ENCODE data around the gene TMEM134. TPM values are rescaled to one million over a fixed set of nuclear protein-coding genes. Genes with fewer than 3 reads are reported as not detected.
"Not testable (repeated sequence)": the region's sequence is repeated elsewhere in the genome, so short reads cannot be mapped to it uniquely, and the experiment has no call there.

Gene TMEM134, protein sequence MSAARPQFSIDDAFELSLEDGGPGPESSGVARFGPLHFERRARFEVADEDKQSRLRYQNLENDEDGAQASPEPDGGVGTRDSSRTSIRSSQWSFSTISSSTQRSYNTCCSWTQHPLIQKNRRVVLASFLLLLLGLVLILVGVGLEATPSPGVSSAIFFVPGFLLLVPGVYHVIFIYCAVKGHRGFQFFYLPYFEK
- 100 to 1,000 TPM in 1 of 4 donors, 10 to 100 TPM in 3; 69.0 to 138 (median 95.8) TPM for total RNA-seq

DNA sequence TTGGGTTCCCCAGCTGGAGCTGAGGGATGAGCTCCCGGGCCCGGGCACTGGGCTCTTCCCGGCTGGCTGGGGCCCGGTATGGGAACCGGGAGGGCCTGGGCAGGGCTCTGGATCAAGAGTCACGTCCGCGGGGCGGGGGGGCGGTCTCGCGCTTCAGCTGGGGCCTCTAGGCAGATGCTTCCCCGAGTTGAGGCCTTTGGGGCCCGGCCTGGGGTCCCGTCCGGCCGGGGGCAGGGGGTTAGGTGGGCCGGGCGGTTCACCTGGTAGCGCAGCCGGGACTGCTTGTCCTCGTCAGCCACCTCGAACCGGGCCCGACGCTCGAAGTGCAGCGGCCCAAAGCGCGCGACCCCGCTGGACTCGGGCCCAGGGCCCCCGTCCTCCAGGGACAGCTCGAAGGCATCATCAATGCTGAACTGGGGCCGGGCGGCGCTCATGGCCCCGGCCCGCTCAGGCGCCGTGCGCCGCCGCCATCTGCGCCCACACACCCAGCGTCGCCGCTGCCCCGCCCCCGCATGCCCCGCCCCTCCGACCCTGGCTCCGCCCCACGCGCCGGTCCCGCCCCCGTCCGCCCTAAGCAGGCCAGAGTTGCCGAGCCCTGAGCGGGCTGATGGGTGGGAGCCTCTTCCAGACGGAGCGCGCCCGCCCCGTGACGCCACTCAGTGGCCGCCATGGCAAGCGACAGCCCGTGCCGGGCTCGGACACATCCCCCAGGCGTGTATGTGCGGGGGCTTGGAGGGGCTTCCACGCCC is at the start of gene TMEM134:
Gene TMEM134, minus strand, starts transcription at position 493 of the 749 bp plus-strand sequence. Its CDS starts 59 bp downstream, at position 434.
- peak; percentile 8 to 78 for TF ChIP-seq POLR2A (IDR thresholded peaks at IDR 0.05)
- TF ChIP-seq, protein P1, sequence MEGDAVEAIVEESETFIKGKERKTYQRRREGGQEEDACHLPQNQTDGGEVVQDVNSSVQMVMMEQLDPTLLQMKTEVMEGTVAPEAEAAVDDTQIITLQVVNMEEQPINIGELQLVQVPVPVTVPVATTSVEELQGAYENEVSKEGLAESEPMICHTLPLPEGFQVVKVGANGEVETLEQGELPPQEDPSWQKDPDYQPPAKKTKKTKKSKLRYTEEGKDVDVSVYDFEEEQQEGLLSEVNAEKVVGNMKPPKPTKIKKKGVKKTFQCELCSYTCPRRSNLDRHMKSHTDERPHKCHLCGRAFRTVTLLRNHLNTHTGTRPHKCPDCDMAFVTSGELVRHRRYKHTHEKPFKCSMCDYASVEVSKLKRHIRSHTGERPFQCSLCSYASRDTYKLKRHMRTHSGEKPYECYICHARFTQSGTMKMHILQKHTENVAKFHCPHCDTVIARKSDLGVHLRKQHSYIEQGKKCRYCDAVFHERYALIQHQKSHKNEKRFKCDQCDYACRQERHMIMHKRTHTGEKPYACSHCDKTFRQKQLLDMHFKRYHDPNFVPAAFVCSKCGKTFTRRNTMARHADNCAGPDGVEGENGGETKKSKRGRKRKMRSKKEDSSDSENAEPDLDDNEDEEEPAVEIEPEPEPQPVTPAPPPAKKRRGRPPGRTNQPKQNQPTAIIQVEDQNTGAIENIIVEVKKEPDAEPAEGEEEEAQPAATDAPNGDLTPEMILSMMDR (IDR thresholded peaks at IDR 0.05), result peak in 5 of 6 experiments; percentile 9 to 49 (median 34)
- peak; percentile 91 for DNase-seq
- Histone ChIP-seq H3K4me3 (replicated peaks in 1 of 3) (peak within 1 kb of the TSS; percentile 66 to 92 (median 82)), H3K27me3 (no peaks in the 10 kb centered on the region), H3K4me1 (peaks cover 23 to 48% of the 10 kb centered on the region in 2 donors), H3K9me3 (no peaks in the 10 kb centered on the region), H3K27ac (peak within 1 kb of the TSS; percentile 82 to 85 (median 84)), H3K36me3 (no peaks in the 10 kb centered on the region)
- intact Hi-C loops (cut with DNase I), result loop anchor here (5.0 to 10.0 kb wide), 2 partner anchors 47 to 74 kb away; partner anchors contain the start of gene RAD9A
- WGBS, 2 donors, result 0% methylated on average over 2 to 9 of the region's 76 CpGs

DNA sequence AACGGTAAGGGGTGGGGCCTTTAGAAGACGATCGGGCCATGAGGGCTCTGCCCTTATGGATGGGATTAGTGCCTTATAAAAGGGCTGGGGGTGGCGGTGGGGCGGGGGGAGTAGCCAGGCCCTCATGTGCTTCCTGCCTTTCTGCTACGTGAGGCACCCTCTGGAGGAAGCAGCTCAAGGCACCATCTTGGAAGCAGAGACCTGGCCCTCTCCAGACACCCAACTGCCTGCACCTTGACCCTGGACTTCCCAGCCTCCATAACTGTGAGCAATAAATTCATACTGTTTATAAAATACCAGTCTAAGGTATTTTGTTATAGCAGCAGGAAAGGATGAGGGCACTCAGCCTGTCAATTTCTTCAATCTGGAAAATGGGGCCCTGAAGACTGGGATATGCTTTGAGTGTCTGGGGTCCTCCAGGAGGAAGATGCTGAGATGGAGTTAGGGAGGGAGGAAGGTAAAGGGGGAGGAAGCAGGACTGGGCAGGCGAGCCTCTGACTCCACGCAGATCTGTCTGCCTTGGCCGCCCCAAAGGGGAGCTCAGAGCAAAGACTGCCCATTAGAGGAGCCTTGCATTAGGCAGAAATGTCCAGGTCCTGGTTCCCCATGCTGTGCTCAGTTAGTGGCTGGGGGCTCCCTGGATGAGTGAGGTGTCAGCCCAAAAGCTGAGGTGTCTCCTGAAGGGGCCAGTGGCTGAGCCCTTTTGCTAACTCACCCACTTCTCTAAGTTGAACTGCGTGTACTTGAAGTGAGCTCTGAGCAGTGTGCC is 48.9 kb upstream of the TMEM134 start:
- no peak for DNase-seq
- Histone ChIP-seq H3K9me3 (no peaks in the 10 kb centered on the region), H3K36me3 (no peaks in the 10 kb centered on the region), H3K4me3 (replicated peaks in 1 of 3) (no peak overlapping the region), H3K27me3 (no peaks in the 10 kb centered on the region), H3K4me1 (no peaks in the 10 kb centered on the region), H3K27ac (no peak overlapping the region)
- TF ChIP-seq, protein P1 (IDR thresholded peaks at IDR 0.05), result no peak
- TF ChIP-seq POLR2A (IDR thresholded peaks at IDR 0.05), result no peak
- 76 to 79% methylated on average over 10 of the region's 10 CpGs for WGBS, 2 donors
- intact Hi-C loops (cut with DNase I), result no loop called here

DNA sequence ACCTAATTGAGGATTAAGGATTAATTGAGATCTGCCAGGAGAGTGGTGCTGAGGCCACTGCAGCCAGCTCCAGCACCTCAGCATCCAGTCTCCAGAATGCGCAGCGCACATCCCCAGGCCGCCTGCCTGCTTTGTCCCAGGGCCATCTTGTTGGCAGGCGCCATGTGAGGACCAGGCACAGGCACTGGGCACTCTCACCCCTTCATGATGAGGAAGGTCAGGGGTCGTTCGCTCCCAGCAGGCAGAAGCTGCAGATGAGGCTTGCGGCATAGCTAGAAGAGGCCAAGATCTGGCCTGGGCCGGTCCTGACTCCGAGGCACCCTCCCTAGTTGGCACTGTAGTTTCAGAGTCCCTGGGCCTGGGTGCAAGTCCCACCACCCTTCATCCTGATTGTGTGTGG is 47.8 kb upstream of the TMEM134 start:
- Histone ChIP-seq H3K27ac (no peak overlapping the region), H3K27me3 (no peaks in the 10 kb centered on the region), H3K4me3 (replicated peaks in 1 of 3) (no peak overlapping the region), H3K4me1 (no peaks in the 10 kb centered on the region), H3K36me3 (no peaks in the 10 kb centered on the region), H3K9me3 (no peaks in the 10 kb centered on the region)
- whole genome bisulfite sequencing, 2 donors, result 85 to 93% methylated on average over 7 to 9 of the region's 9 CpGs
- intact Hi-C loops (cut with DNase I), result no loop called here
- no peak for DNase-seq
- TF ChIP-seq POLR2A (IDR thresholded peaks at IDR 0.05), result no peak
- TF ChIP-seq, protein P1 (IDR thresholded peaks at IDR 0.05), result no peak

DNA sequence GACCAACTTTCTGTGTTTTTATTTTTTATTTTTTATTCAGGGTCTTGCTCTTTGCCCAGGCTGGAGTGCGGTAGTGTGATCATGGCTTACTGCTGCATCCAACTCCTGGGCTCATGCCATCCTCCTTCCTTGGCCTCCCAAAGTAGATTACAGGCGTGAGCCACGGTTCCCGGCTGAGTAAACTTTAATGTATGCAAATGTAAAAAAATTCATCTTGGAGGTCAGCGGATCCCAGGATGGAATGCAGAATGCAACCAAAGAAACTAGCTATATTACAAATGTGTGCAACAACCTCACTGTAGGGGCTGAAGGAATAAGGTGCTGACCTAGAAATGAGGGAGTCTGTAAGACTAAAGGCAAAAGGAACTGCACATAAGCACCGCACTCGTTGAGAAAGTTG is 45.1 kb upstream of the TMEM134 start:
- intact Hi-C loops (cut with DNase I), result no loop called here
- Histone ChIP-seq H3K4me1 (peaks cover 0 to under 1% of the 10 kb centered on the region in 2 donors), H3K4me3 (replicated peaks in 1 of 3) (no peak overlapping the region), H3K27me3 (no peaks in the 10 kb centered on the region), H3K36me3 (no peaks in the 10 kb centered on the region), H3K9me3 (no peaks in the 10 kb centered on the region), H3K27ac (no peak overlapping the region)
- TF ChIP-seq, protein P1 (IDR thresholded peaks at IDR 0.05), result no peak
- no peak for TF ChIP-seq POLR2A (IDR thresholded peaks at IDR 0.05)
- DNase-seq, result no peak
- 75 to 80% methylated on average over 7 of the region's 7 CpGs for WGBS, 2 donors

DNA sequence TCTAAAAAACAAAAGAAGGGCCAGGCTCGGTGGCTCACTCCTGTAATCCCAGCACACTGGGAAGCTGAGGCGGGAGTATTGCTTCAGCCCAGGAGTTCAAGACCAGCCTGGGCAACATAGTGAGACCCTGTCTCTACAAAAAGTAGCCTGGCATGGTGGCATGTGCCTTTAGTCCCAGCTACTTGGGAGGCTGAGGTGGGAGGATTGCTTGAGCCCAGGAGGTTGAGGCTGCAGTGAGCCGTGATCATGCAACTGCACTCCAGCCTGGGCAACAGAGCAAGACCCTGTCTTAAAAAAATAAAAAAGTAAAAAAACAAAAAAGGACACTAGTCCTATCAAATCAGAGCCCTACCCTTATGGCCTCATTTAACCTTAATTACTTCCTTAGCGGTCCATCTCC is 42.5 kb upstream of the TMEM134 start:
- DNase-seq; H3K27me3 ChIP-seq; intact Hi-C loops (cut with DNase I); H3K9me3 ChIP-seq; H3K36me3 ChIP-seq; H3K4me3 ChIP-seq (replicated peaks in 1 of 3); H3K27ac ChIP-seq: not testable (repeated sequence)
- 84 to 87% methylated on average over 4 of the region's 4 CpGs for WGBS, 2 donors
- peaks cover 11 to 12% of the 10 kb centered on the region in 2 donors for H3K4me1 ChIP-seq

Data from thyroid gland (tissue), 4 donors.